IPS-18c (cell line): ENCODE results near the gene CAMK1D.
"Not testable (repeated sequence)": the region's sequence is repeated elsewhere in the genome, so short reads cannot be mapped to it uniquely, and the experiment has no call there.

Source experiments
- H3K4me3 ChIP-seq: 2 replicates; pipeline ENCODE4 v1.7.0; 2013; ENCODE audit warnings: low read depth, mild to moderate bottlenecking, low read length, moderate library complexity; ENCODE audit not compliant: insufficient read depth
- H3K9me3 ChIP-seq: one replicate; pipeline ENCODE4 v1.6.1; 2013; ENCODE audit warnings: mild to moderate bottlenecking, low read length, moderate library complexity; ENCODE audit not compliant: control insufficient read depth, insufficient read depth

CAMK1D gene

GRCh38 chr10:12701696-12702095 lies 352.3 kb downstream of the CAMK1D start:
- Histone ChIP-seq H3K9me3 (peaks cover 2% of the 10 kb centered on the region), H3K4me3 (no peak overlapping the region)

DNA sequence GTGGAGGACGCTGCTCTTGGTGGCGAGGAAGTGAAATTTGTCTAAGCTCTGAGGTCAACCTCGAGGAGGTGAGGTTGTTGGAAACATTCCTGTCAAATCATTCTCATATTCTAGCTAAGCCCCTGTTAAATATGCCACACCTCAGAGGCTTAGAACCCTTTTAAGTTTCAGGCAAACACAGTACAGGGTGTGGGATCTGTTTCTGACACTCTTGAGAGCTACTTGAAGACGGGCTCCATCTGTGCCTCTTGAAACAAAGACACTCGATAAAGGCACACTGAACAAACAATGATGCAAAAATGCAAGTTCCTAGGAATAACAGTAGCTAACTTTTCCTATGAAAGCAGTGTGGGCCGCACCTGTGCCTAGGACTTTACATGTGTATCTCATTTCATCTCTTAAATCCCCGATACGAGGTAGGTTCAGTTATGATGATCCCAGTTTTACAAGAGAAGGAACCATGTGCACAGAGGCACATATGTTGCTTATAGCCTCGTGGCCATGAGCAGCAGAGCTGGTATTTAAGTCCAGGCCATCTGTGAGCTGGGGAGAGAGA lies 352.9 kb downstream of the CAMK1D start:
- Histone ChIP-seq H3K9me3 (peaks cover 2% of the 10 kb centered on the region), H3K4me3 (no peak overlapping the region)

- Histone ChIP-seq H3K9me3 (peaks cover 2% of the 10 kb centered on the region), H3K4me3 (no peak overlapping the region)
Measured at GRCh38 chr10:12703126-12703525, 353.8 kb downstream of the CAMK1D start.

DNA sequence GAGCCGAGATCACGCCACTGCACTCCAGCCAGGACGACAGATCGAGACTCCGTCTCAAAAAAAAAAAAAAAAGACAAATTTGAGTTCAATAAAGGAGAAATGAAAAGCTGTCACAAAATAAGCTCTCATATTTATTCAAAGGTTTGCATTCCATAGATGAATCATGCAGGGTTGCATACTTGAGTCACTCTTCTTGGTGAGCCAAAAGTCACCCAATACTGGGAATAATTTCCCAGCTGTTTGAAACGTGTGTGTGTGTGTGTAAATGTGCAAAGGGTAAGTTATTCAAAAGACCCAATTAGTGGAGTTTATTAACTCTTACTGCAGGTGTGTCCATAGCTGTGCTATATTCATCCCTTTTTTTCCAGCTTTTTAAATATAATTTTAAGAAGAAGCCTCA lies 354.5 kb downstream of the CAMK1D start:
- Histone ChIP-seq H3K4me3 (no peak overlapping the region), H3K9me3 (peaks cover 2% of the 10 kb centered on the region)

GRCh38 chr10:12704488-12704887 lies 355.1 kb downstream of the CAMK1D start:
- H3K9me3 ChIP-seq, result peaks cover 2% of the 10 kb centered on the region
- no peak overlapping the region for H3K4me3 ChIP-seq

DNA sequence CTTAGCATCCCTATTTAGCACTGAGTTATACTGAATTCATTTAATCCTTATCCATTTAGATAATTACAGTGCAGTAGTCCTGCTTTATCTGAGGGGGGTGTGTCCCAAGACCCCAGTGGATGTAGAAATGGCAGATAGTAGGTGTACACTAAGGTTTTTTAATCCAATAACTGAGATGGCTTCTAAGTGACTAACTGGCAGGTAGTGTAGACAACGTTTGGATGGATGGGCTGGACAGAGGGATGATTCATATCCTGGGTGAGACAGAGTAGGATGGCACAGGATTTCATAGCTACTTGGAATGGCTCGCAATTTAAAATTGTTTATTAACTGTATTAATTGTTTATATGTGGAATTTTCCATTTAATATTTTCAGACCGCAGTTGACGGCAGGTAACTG lies 356.6 kb downstream of the CAMK1D start:
- H3K9me3 ChIP-seq, result no peaks in the 10 kb centered on the region
- no peak overlapping the region for H3K4me3 ChIP-seq

DNA sequence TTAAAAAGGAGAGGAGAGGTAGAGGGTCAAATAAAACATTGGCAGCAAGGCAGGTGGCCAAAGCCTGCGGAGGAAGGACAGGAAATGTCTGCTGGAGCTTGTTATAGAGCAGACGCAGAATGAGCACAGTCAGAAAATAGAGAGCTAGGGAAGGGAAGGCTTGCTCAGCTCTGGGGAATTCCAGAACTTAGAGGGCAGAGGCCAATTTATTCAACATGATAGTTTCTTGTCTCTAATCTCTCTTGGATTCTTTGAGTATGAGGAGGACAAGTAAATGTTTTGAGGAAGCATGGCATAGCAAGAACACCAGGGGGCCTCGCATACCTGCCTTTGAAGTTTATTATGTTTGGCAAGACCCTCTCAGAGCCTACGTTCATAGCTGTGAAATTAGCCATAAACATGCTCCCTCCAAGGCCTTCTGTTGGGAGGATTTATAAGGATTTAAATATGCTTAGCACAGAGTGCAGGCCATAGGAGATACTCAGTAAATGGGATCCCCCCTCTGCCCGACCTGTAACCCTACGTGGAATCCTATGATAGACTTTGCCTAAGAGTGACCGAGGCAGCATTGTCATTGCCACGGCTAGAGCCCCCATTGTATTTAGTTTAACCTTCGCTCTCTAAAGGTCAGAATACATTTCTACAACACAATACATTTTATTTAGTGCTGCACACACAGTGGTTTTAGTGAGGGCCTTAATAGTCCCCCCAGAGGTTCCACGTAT lies 358.3 kb downstream of the CAMK1D start:
- no peaks in the 10 kb centered on the region for H3K9me3 ChIP-seq
- H3K4me3 ChIP-seq, result no peak overlapping the region

DNA sequence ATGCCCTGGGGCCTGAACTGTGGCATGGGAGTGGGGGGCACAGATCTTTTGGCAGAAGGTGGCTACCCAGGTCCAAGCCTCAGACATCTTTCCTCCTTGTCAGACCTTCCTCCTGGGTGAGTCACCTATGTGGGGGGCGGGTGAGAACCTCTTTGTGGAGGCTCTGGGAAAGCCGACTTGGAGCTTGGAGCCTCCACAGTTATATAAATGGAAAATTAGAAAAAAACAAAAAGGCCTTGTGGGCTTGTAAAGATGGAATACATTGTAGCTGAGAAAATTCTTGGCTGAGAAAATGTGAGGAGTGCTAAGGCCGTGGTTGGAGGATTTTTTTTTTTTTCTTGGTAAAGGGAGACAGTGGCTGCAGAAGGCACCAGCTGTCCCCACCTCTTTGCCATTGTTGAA lies 359.7 kb downstream of the CAMK1D start:
- Histone ChIP-seq H3K9me3 (no peaks in the 10 kb centered on the region), H3K4me3 (no peak overlapping the region)

- H3K9me3 ChIP-seq, result no peaks in the 10 kb centered on the region
- H3K4me3 ChIP-seq, result no peak overlapping the region
Measured at GRCh38 chr10:12709521-12709963, 360.2 kb downstream of the CAMK1D start.

DNA sequence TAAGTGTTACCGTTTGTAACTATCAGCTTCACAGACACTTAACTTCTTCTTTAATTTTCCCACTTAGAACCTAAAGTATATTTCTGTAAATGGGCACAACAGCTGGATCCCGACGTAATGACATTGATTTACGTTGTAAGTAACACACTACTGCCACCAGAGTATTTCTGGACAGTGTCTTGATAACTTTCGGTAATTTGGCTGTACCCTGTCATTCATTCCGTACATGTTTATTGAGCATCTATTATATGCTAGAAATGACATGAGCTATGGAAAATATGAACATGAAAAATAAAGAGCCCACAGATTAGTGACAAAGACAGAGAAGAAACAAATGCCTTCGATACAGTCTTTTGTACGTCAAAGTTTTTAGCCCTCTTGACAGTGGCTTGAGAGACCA lies 360.8 kb downstream of the CAMK1D start:
- Histone ChIP-seq H3K4me3 (no peak overlapping the region), H3K9me3 (no peaks in the 10 kb centered on the region)

GRCh38 chr10:12710594-12711349 lies 361.4 kb downstream of the CAMK1D start:
- H3K4me3 ChIP-seq, result no peak overlapping the region
- H3K9me3 ChIP-seq, result no peaks in the 10 kb centered on the region

GRCh38 chr10:12711350-12711708 lies 362.0 kb downstream of the CAMK1D start:
- no peaks in the 10 kb centered on the region for H3K9me3 ChIP-seq
- no peak overlapping the region for H3K4me3 ChIP-seq

GRCh38 chr10:12712293-12712983 lies 363.1 kb downstream of the CAMK1D start:
- Histone ChIP-seq H3K4me3 (no peak overlapping the region), H3K9me3 (no peaks in the 10 kb centered on the region)

DNA sequence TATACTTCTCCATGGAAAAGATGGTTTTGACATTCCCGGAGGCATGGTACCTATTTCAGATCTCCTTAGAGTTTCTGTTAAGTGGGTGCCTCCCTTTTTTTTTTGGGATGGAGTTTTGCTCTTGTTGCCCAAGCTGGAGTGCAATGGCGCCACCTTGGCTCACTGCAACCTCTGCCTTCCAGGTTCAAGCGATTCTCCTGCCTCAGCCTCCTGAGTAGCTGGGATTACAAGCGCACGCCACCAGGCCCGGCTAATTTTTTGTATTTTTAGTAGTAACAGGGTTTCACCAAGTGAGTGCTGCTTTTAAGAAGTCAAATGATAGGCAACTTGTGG lies 363.6 kb downstream of the CAMK1D start:
- H3K4me3 ChIP-seq, H3K9me3 ChIP-seq: not testable (repeated sequence)

DNA sequence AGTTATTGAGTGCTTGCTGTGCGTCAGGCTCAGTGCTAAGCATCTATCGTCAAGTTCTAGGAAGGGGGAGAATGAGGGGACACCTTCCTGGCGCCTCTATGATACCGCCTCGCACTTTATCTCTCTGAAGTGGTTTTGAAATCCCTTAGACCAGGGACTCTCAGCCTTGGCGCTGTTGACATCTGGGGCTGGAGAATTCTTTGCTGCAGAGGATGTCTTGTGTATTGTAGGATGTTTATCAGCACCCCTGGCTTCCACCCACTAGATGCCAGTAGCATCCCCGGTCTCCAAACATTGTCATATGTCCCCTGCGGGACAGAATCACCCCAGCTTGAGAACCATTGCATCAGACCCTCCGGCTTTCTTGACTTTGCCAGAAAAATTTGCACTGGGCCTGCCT lies 366.7 kb downstream of the CAMK1D start:
- no peaks in the 10 kb centered on the region for H3K9me3 ChIP-seq
- no peak overlapping the region for H3K4me3 ChIP-seq

- Histone ChIP-seq H3K9me3 (no peaks in the 10 kb centered on the region), H3K4me3 (no peak overlapping the region)
Measured at GRCh38 chr10:12717981-12718707, 368.8 kb downstream of the CAMK1D start.

DNA sequence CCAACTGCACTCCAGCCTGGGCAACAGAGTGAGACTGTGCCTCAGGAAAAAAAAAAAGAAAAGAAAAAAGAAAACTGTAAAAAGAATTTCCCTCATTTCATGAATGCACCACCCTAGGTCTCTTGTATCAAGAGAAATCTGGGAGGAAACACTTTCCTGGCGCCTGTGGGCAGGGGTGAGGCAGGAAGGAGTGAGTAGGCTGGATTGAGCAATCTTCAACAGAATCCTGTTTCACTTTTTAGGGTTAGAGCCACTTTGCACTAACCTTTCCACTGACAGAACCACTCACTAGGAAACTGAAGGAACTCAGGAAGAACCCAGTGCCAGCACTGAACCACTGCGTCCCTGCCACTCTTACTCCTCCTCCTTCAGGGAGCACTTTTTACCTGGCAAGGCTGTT lies 370.0 kb downstream of the CAMK1D start:
- Histone ChIP-seq H3K9me3 (no peaks in the 10 kb centered on the region), H3K4me3 (no peak overlapping the region)
